Psoas muscle (tissue), 8 donors: Measurements from ENCODE around the gene SPINK14. TPM values are rescaled to one million over a fixed set of nuclear protein-coding genes. Genes with fewer than 3 reads are reported as not detected.

Experiments
- ATAC-seq, 4 donors: fragments of 200-7000 bp; cut with Tn5 transposase; one replicate each; pipeline ENCODE4 v1.9.1; 2020; ENCODE audit warnings: moderate library complexity in 3 of 4, mild to moderate bottlenecking in 2 of 4
- DNase-seq, 2 donors: peaks; one replicate each; pipeline ENCODE4 v3.0.0-alpha.2; 2020
- H3K27ac ChIP-seq: fragments of 200-600 bp; one replicate; pipeline ENCODE4 v1.8.0; 2022
- H3K27me3 ChIP-seq, 3 donors: fragments of 200-600 bp in 1 of 3; one replicate each; pipeline versions ENCODE4 v1.6.1 to v1.8.0; 2013 to 2022; ENCODE audit warnings: low read length in 2 of 3, mild to moderate bottlenecking in 2 of 3, moderate library complexity in 1 of 3; ENCODE audit not compliant: insufficient read depth in 3 of 3
- H3K36me3 ChIP-seq, 2 donors: fragments of 200-600 bp in 1 of 2; one replicate each; pipeline versions ENCODE4 v1.6.1 to v1.8.0; 2013 to 2022; ENCODE audit warnings: low read depth in 1 of 2, mild to moderate bottlenecking in 1 of 2, moderate library complexity in 1 of 2; ENCODE audit not compliant: insufficient read depth in 1 of 2
- H3K4me1 ChIP-seq: fragments of 200-600 bp; one replicate; pipeline ENCODE4 v1.8.0; 2022
- H3K4me3 ChIP-seq: fragments of 200-600 bp; one replicate; pipeline ENCODE4 v1.8.0; 2022; ENCODE audit warnings: mild to moderate bottlenecking
- H3K9me3 ChIP-seq: fragments of 200-600 bp; one replicate; pipeline ENCODE4 v1.8.0; 2022
- CTCF ChIP-seq: fragments of 200-600 bp; IDR thresholded peaks from one replicate; pipeline ENCODE4 v1.8.0; 2022; ENCODE audit warnings: antibody characterized with exemption
- WGBS, 3 donors: extraction: QIAGEN DNeasy Blood & Tissue Kit; methylation state at CpG; one replicate each; pipeline versions ENCODE4 v1.1.6 to v1.1.7; 2013; 5-methylcytosine and 5-hydroxymethylcytosine counted together
- intact Hi-C, 2 donors: fragments of 100-400 bp; cut with DNase I; formaldehyde crosslinking; loops; one replicate each; pipeline versions ENCODE4 v1.11.0 to v1.14.2; 2022
- polyA plus RNA-seq, 3 donors: library from polyadenylated mRNA; stranded (reverse); fragments of 200-250 nt; gene quantifications; one replicate each; pipeline ENCODE4 v1.2.3, GENCODE V29; 2013
- total RNA-seq, 4 donors: library from RNA; stranded (reverse); fragmentation: NEBNext Ultra II Directional in 2 of 4; extraction: Animal tissue kit (Norgen Biotek cat#: 25700) in 2 of 4; gene quantifications; one replicate each; pipeline versions ENCODE4 v1.2.1 to v1.2.4, GENCODE V29; 2021 to 2023
- donor health status: healthy with polysubstance abuse.
- donor health status: DM: no; HTN: no; CAD: no; lungs with moderate emphysema.
- donor health status: Bipolar disorder and iron deficiency.
- donor health status: healthy.
- donor health status: DM: yes; HTN: yes; CAD: no.
- donor health status: DM: no; HTN: no; CAD: no.
- donor health status: DM: no; HTN: no; CAD: no.
- donor health status: DM: yes; HTN: yes; CAD: no.

Gene SPINK14
- total and polyA plus RNA-seq, 7 donors, result not detected

GRCh38 chr5:148163345-148163744, 5.0 kb upstream of the SPINK14 start:
- no peak overlapping the region for H3K4me3 ChIP-seq
- no peaks in the 10 kb centered on the region for H3K36me3 ChIP-seq
- 64 to 93% (median 71%) methylated on average over 1 of the region's 1 CpG for WGBS, 3 donors
- no peaks in the 10 kb centered on the region for H3K27me3 ChIP-seq
- intact Hi-C loops, result no loop called here
- ATAC-seq (no peak), DNase-seq (no peak)
- no peaks in the 10 kb centered on the region for H3K4me1 ChIP-seq
- no peaks in the 10 kb centered on the region for H3K9me3 ChIP-seq
- TF ChIP-seq CTCF, result no peak
- no peak overlapping the region for H3K27ac ChIP-seq

- intact Hi-C loops, result no loop called here
- no peak for TF ChIP-seq CTCF
Measured at GRCh38 chr5:148166550-148167283, 1.6 kb upstream of the SPINK14 start.

GRCh38 chr5:148172377-148172776, 4.0 kb downstream of the SPINK14 start:
- intact Hi-C loops, result loop anchor here in 1 of 2 donors (10.0 kb wide), 1 partner anchor 562 kb away; no protein-coding TSS in a partner anchor
- 65 to 73% (median 70%) methylated on average over 2 of the region's 2 CpGs for WGBS, 3 donors
- Histone ChIP-seq H3K36me3 (no peaks in the 10 kb centered on the region), H3K9me3 (no peaks in the 10 kb centered on the region), H3K4me1 (no peaks in the 10 kb centered on the region), H3K27me3 (no peaks in the 10 kb centered on the region), H3K4me3 (no peak overlapping the region), H3K27ac (no peak overlapping the region)
- no peak for DNase-seq
- TF ChIP-seq CTCF, result no peak
- ATAC-seq, result no peak

More at GRCh38 chr5:148166550-148167283, 1.6 kb upstream of the SPINK14 start:
- no peak overlapping the region for H3K4me3 ChIP-seq
- no peaks in the 10 kb centered on the region for H3K9me3 ChIP-seq
- no peak for DNase-seq
- ATAC-seq, result no peak
- 75 to 80% (median 79%) methylated on average over 4 of the region's 4 CpGs for WGBS, 3 donors
- no peak overlapping the region for H3K27ac ChIP-seq
- H3K36me3 ChIP-seq, result no peaks in the 10 kb centered on the region
- no peaks in the 10 kb centered on the region for H3K27me3 ChIP-seq
- no peaks in the 10 kb centered on the region for H3K4me1 ChIP-seq

- Histone ChIP-seq H3K4me3 (no peak overlapping the region), H3K27ac (no peak overlapping the region), H3K27me3 (no peaks in the 10 kb centered on the region), H3K4me1 (no peaks in the 10 kb centered on the region), H3K9me3 (no peaks in the 10 kb centered on the region), H3K36me3 (no peaks in the 10 kb centered on the region)
- intact Hi-C loops, result loop anchor here (5.0 to 10.0 kb wide), 2 partner anchors 201 to 558 kb away; no protein-coding TSS in a partner anchor
- TF ChIP-seq CTCF, result no peak
- no peak for DNase-seq
- ATAC-seq, result no peak
- WGBS, 3 donors, result 37 to 48% (median 39%) methylated on average over 2 of the region's 2 CpGs
Measured at GRCh38 chr5:148176480-148176879, 8.1 kb downstream of the SPINK14 start.
